Lung (tissue), 12 donors: ENCODE data around the gene SUPT3H. TPM values are rescaled to one million over a fixed set of nuclear protein-coding genes. Genes with fewer than 3 reads are reported as not detected.

ENCODE experiments used
- ATAC-seq: fragments of 200-7000 bp; cut with Tn5 transposase; one replicate; pipeline ENCODE4 v1.9.1; 2020; ENCODE audit warnings: moderate number of reproducible peaks; ENCODE audit not compliant: insufficient read depth, low FRiP score
- DNase-seq, 3 donors: peaks; one replicate each; pipeline ENCODE4 v3.0.0-alpha.2; 2013 to 2017
- H3K27ac ChIP-seq, 2 donors: one replicate each; pipeline ENCODE4 v1.5.1; 2013; ENCODE audit warnings: mild to moderate bottlenecking in 2 of 2, moderate library complexity in 2 of 2, control low read depth in 1 of 2, inconsistent platforms in 1 of 2, low read depth in 1 of 2, low read length in 1 of 2
- H3K27me3 ChIP-seq, 3 donors: one replicate each; pipeline ENCODE4 v1.5.1; 2013; ENCODE audit warnings: low read length in 2 of 3; ENCODE audit not compliant: control insufficient read depth in 3 of 3, insufficient read depth in 3 of 3
- H3K36me3 ChIP-seq, 4 donors: one replicate each; pipeline ENCODE4 v1.5.1; 2013; ENCODE audit warnings: low read length in 4 of 4, mild to moderate bottlenecking in 1 of 4, moderate library complexity in 1 of 4; ENCODE audit not compliant: control insufficient read depth in 4 of 4, insufficient read depth in 4 of 4
- H3K4me1 ChIP-seq, 5 donors: one replicate each; pipeline ENCODE4 v1.5.1; 2013; ENCODE audit warnings: low read length in 5 of 5, mild to moderate bottlenecking in 2 of 5, moderate library complexity in 1 of 5; ENCODE audit not compliant: control insufficient read depth in 5 of 5, insufficient read depth in 5 of 5
- H3K4me3 ChIP-seq: one replicate; pipeline ENCODE4 v1.5.1; 2013; ENCODE audit warnings: mild to moderate bottlenecking, control low read depth, moderate library complexity
- H3K9ac ChIP-seq, 2 donors: one replicate each; pipeline ENCODE4 v1.5.1; 2013; ENCODE audit warnings: low read length in 2 of 2, control low read depth in 1 of 2; ENCODE audit not compliant: insufficient read depth in 1 of 2
- H3K9me3 ChIP-seq, 4 donors: one replicate each; pipeline ENCODE4 v1.5.1; 2013; ENCODE audit warnings: low read length in 3 of 4, mild to moderate bottlenecking in 1 of 4, moderate library complexity in 1 of 4; ENCODE audit not compliant: control insufficient read depth in 4 of 4, insufficient read depth in 3 of 4
- CTCF ChIP-seq: IDR thresholded peaks from 2 replicates; pipeline ENCODE4 v1.5.1; 2012; ENCODE audit warnings: mild to moderate bottlenecking; ENCODE audit errors: control extremely low read depth, extremely low read depth
- WGBS, 2 donors: extraction: QIAGEN DNeasy Blood & Tissue Kit; methylation state at CpG; one replicate each; pipeline ENCODE4 v1.1.7; 2013; 5-methylcytosine and 5-hydroxymethylcytosine counted together
- polyA plus RNA-seq, 2 donors: library from polyadenylated mRNA; stranded (reverse); fragments of 200-250 nt; gene quantifications; one replicate each; pipeline ENCODE4 v1.2.1, GENCODE V29; 2013
- total RNA-seq, 2 donors: library from RNA; depleted of rRNA in 1 of 2; stranded (reverse); fragments of >200 nt in 1 of 2; gene quantifications; one replicate each; pipeline ENCODE4 v1.2.1, GENCODE V29; 2014 to 2021
- donor health status: control.
- donor health status: control.
- donor health status: Bipolar disorder and iron deficiency.
- donor health status: healthy.
- donor health status: DM: yes; HTN: yes; CAD: no.

SUPT3H gene
- total and polyA plus RNA-seq, 4 donors = 5.2 to 17.4 (median 8.2) TPM

- no peaks in the 10 kb centered on the region for H3K36me3 ChIP-seq
- no peaks in the 10 kb centered on the region for H3K4me1 ChIP-seq
- no peaks in the 10 kb centered on the region for H3K27me3 ChIP-seq
- H3K4me3 ChIP-seq = no peak overlapping the region
- TF ChIP-seq CTCF = no peak
- ATAC-seq (no peak), DNase-seq (no peak)
- 93 to 94% methylated on average over 3 of the region's 3 CpGs for WGBS, 2 donors
- H3K9ac ChIP-seq = no peak overlapping the region
- no peak overlapping the region for H3K27ac ChIP-seq
- no peaks in the 10 kb centered on the region for H3K9me3 ChIP-seq
Measured at GRCh38 chr6:44959651-44960050, 418.1 kb downstream of the SUPT3H start.

- Histone ChIP-seq H3K4me3 (no peak overlapping the region), H3K9me3 (no peaks in the 10 kb centered on the region), H3K27me3 (no peaks in the 10 kb centered on the region), H3K27ac (no peak overlapping the region), H3K9ac (no peak overlapping the region), H3K4me1 (no peaks in the 10 kb centered on the region), H3K36me3 (no peaks in the 10 kb centered on the region)
- 88 to 90% methylated on average over 4 of the region's 4 CpGs for WGBS, 2 donors
- DNase-seq (no peak), ATAC-seq (no peak)
- no peak for TF ChIP-seq CTCF
Measured at GRCh38 chr6:44957156-44957555, 420.6 kb downstream of the SUPT3H start.

GRCh38 chr6:44956396-44956795 is 421.3 kb downstream of the SUPT3H start:
- DNase-seq = no peak
- Histone ChIP-seq H3K27ac (no peak overlapping the region), H3K4me3 (no peak overlapping the region), H3K4me1 (no peaks in the 10 kb centered on the region), H3K9ac (no peak overlapping the region), H3K36me3 (peaks cover 0 to 2% (median under 1%) of the 10 kb centered on the region in 4 donors), H3K27me3 (no peaks in the 10 kb centered on the region), H3K9me3 (peaks cover 0 to 1% (median 0%) of the 10 kb centered on the region in 4 donors)
- no peak for ATAC-seq
- no peak for TF ChIP-seq CTCF
- WGBS, 2 donors = 66 to 86% methylated on average over 5 of the region's 5 CpGs

- Histone ChIP-seq H3K4me1 (no peaks in the 10 kb centered on the region), H3K27ac (no peak overlapping the region), H3K9me3 (peaks cover 0 to 3% (median under 1%) of the 10 kb centered on the region in 4 donors), H3K27me3 (no peaks in the 10 kb centered on the region), H3K9ac (no peak overlapping the region), H3K36me3 (peaks cover 0 to 3% (median under 1%) of the 10 kb centered on the region in 4 donors), H3K4me3 (no peak overlapping the region)
- ATAC-seq (no peak), DNase-seq (no peak)
- TF ChIP-seq CTCF = no peak
- WGBS, 2 donors = 94 to 97% methylated on average over 11 of the region's 11 CpGs
Measured at GRCh38 chr6:44955145-44955544, 422.6 kb downstream of the SUPT3H start.
